K562 (cell line): ENCODE measurements around the gene SH2D4B. TPM values are rescaled to one million over a fixed set of nuclear protein-coding genes. Genes with fewer than 3 reads are reported as not detected.

Experiments used
- ARID3B ChIP-seq: fragments of 250-450 bp; sonication (Bioruptor Pico); IDR thresholded peaks from 2 replicates; pipeline ENCODE4 v1.4.0; 2020; ENCODE audit warnings: borderline replicate concordance
- BRD9 ChIP-seq: fragments of 450-650 bp; IDR thresholded peaks from 2 replicates; pipeline ENCODE4 v1.6.1; 2018; ENCODE audit warnings: low read depth; ENCODE audit not compliant: partially characterized antibody
- CTCF ChIP-seq, 3 experiments: IDR thresholded peaks in 2 of 3; conservative IDR thresholded peaks in 1 of 3; 2 replicates each; pipeline ENCODE4 v1.5.1; 2011 to 2012; ENCODE audit warnings: low read length in 3 of 3, mild to moderate bottlenecking in 3 of 3, control low read depth in 2 of 3, improper control_type of control experiment in 1 of 3, inconsistent platforms in 1 of 3, low read depth in 1 of 3, mixed read lengths in 1 of 3, moderate library complexity in 1 of 3; ENCODE audit not compliant: insufficient read depth in 2 of 3
- FOS ChIP-seq: IDR thresholded peaks from 3 replicates; pipeline ENCODE4 v1.6.1; 2011; ENCODE audit not compliant: insufficient read length; ENCODE audit errors: extremely low read depth
- FOSL1 ChIP-seq: fragments of 200-800 bp; sonication (Bioruptor generic); conservative IDR thresholded peaks from 2 replicates; pipeline ENCODE4 v1.6.1; 2016; ENCODE audit warnings: missing genetic modification characterization, missing compliant biosample characterization
- L3MBTL2 ChIP-seq: fragments of 450-650 bp; IDR thresholded peaks from 2 replicates; pipeline ENCODE4 v1.6.1; 2016; ENCODE audit warnings: mild to moderate bottlenecking, moderate library complexity
- NFE2 ChIP-seq: IDR thresholded peaks from 2 replicates; pipeline ENCODE4 v1.6.1; 2014; ENCODE audit warnings: antibody characterized with exemption, low read depth
- NFXL1 ChIP-seq: fragments of 450-650 bp; formaldehyde crosslinking; IDR thresholded peaks from 2 replicates; pipeline ENCODE4 v1.4.0; 2021; ENCODE audit warnings: mild to moderate bottlenecking
- PHF20 ChIP-seq: fragments of 450-650 bp; IDR thresholded peaks from 2 replicates; pipeline ENCODE4 v1.6.1; 2018; ENCODE audit not compliant: partially characterized antibody
- PHF8 ChIP-seq: fragments of 200-600 bp; sonication (generic); IDR thresholded peaks from 2 replicates; pipeline ENCODE4 v1.6.1; 2012; ENCODE audit warnings: mixed run types, mild to moderate bottlenecking, inconsistent platforms, low read length, moderate library complexity, borderline replicate concordance
- PPARD ChIP-seq: fragments of 250-450 bp; sonication (Bioruptor Pico); IDR thresholded peaks from 2 replicates; pipeline ENCODE4 v1.8.0; 2022; ENCODE audit warnings: inconsistent platforms, mild to moderate bottlenecking, moderate library complexity
- RFX1 ChIP-seq: fragments of 450-650 bp; IDR thresholded peaks from 2 replicates; pipeline ENCODE4 v1.6.1; 2016; ENCODE audit warnings: mild to moderate bottlenecking, moderate library complexity
- SMARCA4 ChIP-seq: fragments of 450-650 bp; IDR thresholded peaks from 2 replicates; pipeline ENCODE4 v1.6.1; 2016
- TEAD2 ChIP-seq: fragments of 450-650 bp; IDR thresholded peaks from 2 replicates; pipeline ENCODE4 v1.6.1; 2016; ENCODE audit warnings: missing genetic modification characterization, control low read depth, missing compliant biosample characterization
- TRIM28 ChIP-seq: fragments of 450-650 bp; IDR thresholded peaks from 2 replicates; pipeline ENCODE4 v1.6.1; 2017
- ZNF124 ChIP-seq: sonication (generic); formaldehyde crosslinking; IDR thresholded peaks from 2 replicates; pipeline ENCODE4 v1.8.1; 2022; ENCODE audit warnings: missing genetic modification reagents
- ZNF197 ChIP-seq: fragments of 200-800 bp; sonication (Bioruptor generic); IDR thresholded peaks from 2 replicates; pipeline ENCODE4 v1.6.1; 2016; ENCODE audit warnings: low read depth, missing genetic modification characterization, missing compliant biosample characterization
- ZNF316 ChIP-seq: fragments of 450-650 bp; IDR thresholded peaks from 2 replicates; pipeline ENCODE4 v1.6.1; 2016
- ZZZ3 ChIP-seq: fragments of 450-650 bp; IDR thresholded peaks from 2 replicates; pipeline ENCODE4 v1.6.1; 2016; ENCODE audit warnings: antibody characterized with exemption, mild to moderate bottlenecking, moderate library complexity
- polyA plus RNA-seq, 8 experiments: library from polyadenylated mRNA; depleted of rRNA in 4 of 8; stranded (reverse) in 5 of 8; unstranded in 3 of 8; fragments of >200 nt; fragmentation: Nextera tagmentation in 2 of 8; fragmentation: Illumina TruSeq in 1 of 8; extraction: Ambion mirVana in 2 of 8; extraction: Trizol in 1 of 8; gene quantifications; 2 replicates each; pipeline versions ENCODE4 v1.2.1 to v1.2.3, GENCODE V29; 2011 to 2014; ENCODE audit warnings: inconsistent platforms in 1 of 8, missing spikeins in 1 of 8
- total RNA-seq, 7 experiments: library from RNA; depleted of rRNA in 6 of 7; stranded (reverse); fragments of >200 nt in 6 of 7; fragmentation: Illumina TruSeq in 2 of 7; extraction: Trizol in 2 of 7; gene quantifications; 2 replicates each; pipeline versions ENCODE4 v1.2.1 to v1.2.3, GENCODE V29; 2011 to 2021; ENCODE audit warnings: low replicate concordance in 1 of 7
- TF ChIP-seq, protein P1 (sequence below): fragments of 450-650 bp; conservative IDR thresholded peaks from 2 replicates; pipeline ENCODE4 v1.6.1; 2016; ENCODE audit warnings: missing genetic modification characterization, low read depth, mild to moderate bottlenecking, control low read depth, missing compliant biosample characterization
- TF ChIP-seq, protein P2 (sequence below), 3 experiments: fragments of 200-800 bp in 1 of 3; fragments of 250-450 bp in 1 of 3; fragments of 450-650 bp in 1 of 3; sonication (Bioruptor Pico) in 1 of 3; sonication (Bioruptor generic) in 1 of 3; formaldehyde crosslinking in 1 of 3; IDR thresholded peaks; 2 replicates each; pipeline versions ENCODE4 v1.6.1 to v1.8.0; 2016 to 2022; ENCODE audit warnings: mild to moderate bottlenecking in 2 of 3, missing genetic modification characterization in 2 of 3, missing compliant biosample characterization in 1 of 3, moderate library complexity in 1 of 3

SH2D4B gene
- total and polyA plus RNA-seq, 9 of the 15 experiments (the other 6 are each of a cell fraction or from before 2014, with no cell fraction given), result 0.03 to 0.14 (median 0.04) TPM; not detected in 4

DNA sequence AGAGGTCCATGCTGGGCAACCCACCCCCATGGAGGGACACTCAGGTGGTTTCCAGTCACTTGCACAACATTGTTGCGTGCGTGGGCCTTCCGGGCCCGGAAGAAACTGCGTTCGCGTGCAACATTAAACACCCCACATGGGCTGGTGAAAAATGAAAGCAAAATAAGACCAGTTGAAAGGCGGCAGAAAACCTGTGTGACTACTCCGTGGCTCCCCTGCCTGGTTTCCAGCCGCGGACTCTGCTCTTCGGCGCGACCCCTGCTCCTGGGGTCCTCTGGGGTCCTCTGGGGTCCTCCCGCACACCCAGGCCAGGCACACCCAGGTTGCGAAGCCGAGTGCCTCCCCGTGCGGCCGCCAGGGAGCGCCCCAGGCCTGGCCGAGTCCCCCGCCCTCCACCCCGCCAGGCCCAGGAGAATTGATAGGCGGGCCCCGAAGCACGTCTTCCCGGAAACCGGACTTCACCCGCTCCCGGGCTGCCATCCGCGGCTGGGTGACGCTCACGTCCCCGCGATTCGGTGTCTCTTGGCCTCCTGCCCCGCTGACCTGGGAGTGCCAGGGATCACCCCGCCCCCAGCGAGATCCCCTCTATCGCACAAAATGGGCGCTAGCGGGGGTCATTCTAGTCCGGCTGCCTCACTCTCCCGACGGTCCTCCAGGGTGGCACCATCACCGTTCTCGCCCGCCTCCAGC lies 1.9 kb upstream of the SH2D4B start (continued):
- TF ChIP-seq, protein P1, sequence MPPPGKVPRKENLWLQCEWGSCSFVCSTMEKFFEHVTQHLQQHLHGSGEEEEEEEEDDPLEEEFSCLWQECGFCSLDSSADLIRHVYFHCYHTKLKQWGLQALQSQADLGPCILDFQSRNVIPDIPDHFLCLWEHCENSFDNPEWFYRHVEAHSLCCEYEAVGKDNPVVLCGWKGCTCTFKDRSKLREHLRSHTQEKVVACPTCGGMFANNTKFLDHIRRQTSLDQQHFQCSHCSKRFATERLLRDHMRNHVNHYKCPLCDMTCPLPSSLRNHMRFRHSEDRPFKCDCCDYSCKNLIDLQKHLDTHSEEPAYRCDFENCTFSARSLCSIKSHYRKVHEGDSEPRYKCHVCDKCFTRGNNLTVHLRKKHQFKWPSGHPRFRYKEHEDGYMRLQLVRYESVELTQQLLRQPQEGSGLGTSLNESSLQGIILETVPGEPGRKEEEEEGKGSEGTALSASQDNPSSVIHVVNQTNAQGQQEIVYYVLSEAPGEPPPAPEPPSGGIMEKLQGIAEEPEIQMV (tag), result no peak
- peak; percentile 87 for TF ChIP-seq L3MBTL2
- TF ChIP-seq ARID3B, result no peak
- no peak for TF ChIP-seq TEAD2
- TF ChIP-seq BRD9, result no peak
- TF ChIP-seq PHF20, result peak; percentile 66
- peak; percentile 72 to 88 (median 81) for TF ChIP-seq CTCF (IDR thresholded peaks at IDR 0.05 in 2 of 3, conservative IDR thresholded peaks at IDR 0.05 in 1 of 3; ENCODE audit: insufficient read depth in 2 of 3, low read depth in 1 of 3, low read length in 3 of 3)
- no peak for TF ChIP-seq PPARD
- no peak for TF ChIP-seq ZZZ3
- no peak for TF ChIP-seq FOS
- TF ChIP-seq NFXL1 (CRISPR knock-in tag), result 0 out of 2 replicates have a peak, but pooled peaks have one; percentile 12
- TF ChIP-seq, protein P2, sequence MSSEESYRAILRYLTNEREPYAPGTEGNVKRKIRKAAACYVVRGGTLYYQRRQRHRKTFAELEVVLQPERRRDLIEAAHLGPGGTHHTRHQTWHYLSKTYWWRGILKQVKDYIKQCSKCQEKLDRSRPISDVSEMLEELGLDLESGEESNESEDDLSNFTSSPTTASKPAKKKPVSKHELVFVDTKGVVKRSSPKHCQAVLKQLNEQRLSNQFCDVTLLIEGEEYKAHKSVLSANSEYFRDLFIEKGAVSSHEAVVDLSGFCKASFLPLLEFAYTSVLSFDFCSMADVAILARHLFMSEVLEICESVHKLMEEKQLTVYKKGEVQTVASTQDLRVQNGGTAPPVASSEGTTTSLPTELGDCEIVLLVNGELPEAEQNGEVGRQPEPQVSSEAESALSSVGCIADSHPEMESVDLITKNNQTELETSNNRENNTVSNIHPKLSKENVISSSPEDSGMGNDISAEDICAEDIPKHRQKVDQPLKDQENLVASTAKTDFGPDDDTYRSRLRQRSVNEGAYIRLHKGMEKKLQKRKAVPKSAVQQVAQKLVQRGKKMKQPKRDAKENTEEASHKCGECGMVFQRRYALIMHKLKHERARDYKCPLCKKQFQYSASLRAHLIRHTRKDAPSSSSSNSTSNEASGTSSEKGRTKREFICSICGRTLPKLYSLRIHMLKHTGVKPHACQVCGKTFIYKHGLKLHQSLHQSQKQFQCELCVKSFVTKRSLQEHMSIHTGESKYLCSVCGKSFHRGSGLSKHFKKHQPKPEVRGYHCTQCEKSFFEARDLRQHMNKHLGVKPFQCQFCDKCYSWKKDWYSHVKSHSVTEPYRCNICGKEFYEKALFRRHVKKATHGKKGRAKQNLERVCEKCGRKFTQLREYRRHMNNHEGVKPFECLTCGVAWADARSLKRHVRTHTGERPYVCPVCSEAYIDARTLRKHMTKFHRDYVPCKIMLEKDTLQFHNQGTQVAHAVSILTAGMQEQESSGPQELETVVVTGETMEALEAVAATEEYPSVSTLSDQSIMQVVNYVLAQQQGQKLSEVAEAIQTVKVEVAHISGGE (CRISPR knock-in tag; IDR thresholded peaks at IDR 0.05), result peak in 1 of 3 experiments; percentile 62; a peak in 2 of 6 replicates
- no peak for TF ChIP-seq ZNF197 (CRISPR knock-in tag)
- TF ChIP-seq NFE2, result no peak
- no peak for TF ChIP-seq ZNF316
- no peak for TF ChIP-seq ZNF124 (CRISPR knock-in tag)
- TF ChIP-seq PHF8, result peak; percentile 49; the same call in 1 of the 2 replicates
- no peak for TF ChIP-seq TRIM28
- TF ChIP-seq SMARCA4, result no peak
- no peak for TF ChIP-seq RFX1
- no peak for TF ChIP-seq FOSL1 (tag)
